Activated CD4-positive, alpha-beta memory T cell treated with anti-CD3 and anti-CD28 coated beads for 36 hours (primary cell): ENCODE data around the gene PIEZO2. TPM values are rescaled to one million over a fixed set of nuclear protein-coding genes. Genes with fewer than 3 reads are reported as not detected.

ENCODE experiments used
- CTCF ChIA-PET: fragments of 350-600 bp; sonication (Branson Sonifier 250); formaldehyde crosslinking; loops from one replicate; lab custom pipeline; 2021; ENCODE audit warnings: antibody characterized with exemption, inconsistent platforms; lab: Charles Lee
- POLR2A ChIA-PET: fragments of 350-600 bp; sonication (Branson Sonifier 250); formaldehyde crosslinking; loops from one replicate; lab custom pipeline; 2021; ENCODE audit warnings: antibody characterized with exemption; lab: Charles Lee
- DNase-seq: peaks from one replicate; pipeline ENCODE4 v3.0.0-alpha.2; 2020
- H3K27ac Mint-ChIP-seq: one replicate; pipeline ENCODE4 v1.8.0; 2021; ENCODE audit warnings: mixed read lengths
- H3K27me3 Mint-ChIP-seq: one replicate; pipeline ENCODE4 v1.8.0; 2021; ENCODE audit warnings: mixed read lengths
- H3K36me3 Mint-ChIP-seq: one replicate; pipeline ENCODE4 v1.8.0; 2021; ENCODE audit warnings: mixed read lengths
- H3K4me1 Mint-ChIP-seq: one replicate; pipeline ENCODE4 v1.8.0; 2021; ENCODE audit warnings: low read depth, mixed read lengths
- H3K4me3 Mint-ChIP-seq: one replicate; pipeline ENCODE4 v1.8.0; 2021; ENCODE audit warnings: mild to moderate bottlenecking, mixed read lengths
- H3K9me3 Mint-ChIP-seq: one replicate; pipeline ENCODE4 v1.8.0; 2021; ENCODE audit warnings: mixed read lengths
- intact Hi-C: fragments of 100-400 bp; cut with micrococcal nuclease; formaldehyde crosslinking; loops from one replicate; pipeline ENCODE4 v1.15.1; 2023
- total RNA-seq, 2 experiments: library from RNA; stranded (reverse); gene quantifications; one replicate each; pipeline ENCODE4 v1.2.3, GENCODE V29; 2021

Gene PIEZO2
- total RNA-seq, 2 experiments from 2014 or later, result not detected

GRCh38 chr18:11029021-11029420 is 120.3 kb downstream of the PIEZO2 start:
- intact Hi-C loops, result no loop called here
- Mint-ChIP-seq H3K4me1 (no peaks in the 10 kb centered on the region), H3K36me3 (no peaks in the 10 kb centered on the region), H3K27ac (no peak overlapping the region), H3K4me3 (no peak overlapping the region), H3K27me3 (no peaks in the 10 kb centered on the region), H3K9me3 (no peaks in the 10 kb centered on the region)
- DNase-seq, result no peak
- ChIA-PET POLR2A (no interaction called here), CTCF (no interaction called here)

DNA sequence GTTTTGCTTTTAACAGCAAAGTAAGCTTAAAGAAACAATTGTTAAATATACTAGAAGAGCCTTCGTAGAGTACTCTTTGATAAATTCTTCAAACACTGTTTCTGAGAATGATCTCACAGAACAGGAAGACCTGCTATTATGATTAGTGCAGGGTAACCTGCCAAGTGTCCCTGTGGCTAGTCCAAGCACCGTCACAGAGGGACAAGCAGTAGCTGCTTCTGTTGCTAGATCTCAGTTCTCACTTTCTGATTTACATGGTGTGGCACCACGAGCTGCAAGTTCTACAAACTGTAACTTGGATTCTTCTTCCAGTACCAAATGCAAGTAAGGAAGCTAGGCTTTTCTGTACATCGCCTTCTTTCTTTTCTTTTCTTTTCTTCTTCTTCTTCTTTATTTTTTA is 121.5 kb downstream of the PIEZO2 start:
- Mint-ChIP-seq H3K36me3 (no peaks in the 10 kb centered on the region), H3K4me1 (no peaks in the 10 kb centered on the region), H3K27ac (no peak overlapping the region), H3K9me3 (no peaks in the 10 kb centered on the region), H3K27me3 (no peaks in the 10 kb centered on the region), H3K4me3 (no peak overlapping the region)
- DNase-seq, result no peak
- intact Hi-C loops, result no loop called here
- POLR2A ChIA-PET, result no interaction called here
- CTCF ChIA-PET, result no interaction called here

- Mint-ChIP-seq H3K9me3 (no peaks in the 10 kb centered on the region), H3K4me1 (no peaks in the 10 kb centered on the region), H3K36me3 (no peaks in the 10 kb centered on the region), H3K27me3 (no peaks in the 10 kb centered on the region), H3K4me3 (no peak overlapping the region), H3K27ac (no peak overlapping the region)
- ChIA-PET CTCF (no interaction called here), POLR2A (no interaction called here)
- no peak for DNase-seq
- intact Hi-C loops, result no loop called here
Measured at GRCh38 chr18:11025671-11026070, 123.7 kb downstream of the PIEZO2 start.

GRCh38 chr18:11024928-11025669 is 124.3 kb downstream of the PIEZO2 start:
- POLR2A ChIA-PET, result no interaction called here
- no peak overlapping the region for H3K4me3 Mint-ChIP-seq
- intact Hi-C loops, result no loop called here
- H3K27ac Mint-ChIP-seq, result no peak overlapping the region
- H3K36me3 Mint-ChIP-seq, result no peaks in the 10 kb centered on the region
- no peaks in the 10 kb centered on the region for H3K9me3 Mint-ChIP-seq
- no peaks in the 10 kb centered on the region for H3K4me1 Mint-ChIP-seq
- no peak for DNase-seq
- no peaks in the 10 kb centered on the region for H3K27me3 Mint-ChIP-seq
- CTCF ChIA-PET, result no interaction called here

GRCh38 chr18:11021477-11021876 is 127.9 kb downstream of the PIEZO2 start:
- ChIA-PET POLR2A (no interaction called here), CTCF (no interaction called here)
- no peak overlapping the region for H3K4me3 Mint-ChIP-seq
- no peaks in the 10 kb centered on the region for H3K27me3 Mint-ChIP-seq
- no peaks in the 10 kb centered on the region for H3K36me3 Mint-ChIP-seq
- no peaks in the 10 kb centered on the region for H3K9me3 Mint-ChIP-seq
- no peak overlapping the region for H3K27ac Mint-ChIP-seq
- H3K4me1 Mint-ChIP-seq, result no peaks in the 10 kb centered on the region
- no peak for DNase-seq
- intact Hi-C loops, result no loop called here

- no peaks in the 10 kb centered on the region for H3K27me3 Mint-ChIP-seq
- H3K27ac Mint-ChIP-seq, result no peak overlapping the region
- H3K4me3 Mint-ChIP-seq, result no peak overlapping the region
- no peaks in the 10 kb centered on the region for H3K36me3 Mint-ChIP-seq
- no peaks in the 10 kb centered on the region for H3K9me3 Mint-ChIP-seq
- CTCF ChIA-PET, result no interaction called here
- no peak for DNase-seq
- H3K4me1 Mint-ChIP-seq, result no peaks in the 10 kb centered on the region
- POLR2A ChIA-PET, result no interaction called here
- intact Hi-C loops, result no loop called here
Measured at GRCh38 chr18:11020877-11021414, 128.4 kb downstream of the PIEZO2 start.

DNA sequence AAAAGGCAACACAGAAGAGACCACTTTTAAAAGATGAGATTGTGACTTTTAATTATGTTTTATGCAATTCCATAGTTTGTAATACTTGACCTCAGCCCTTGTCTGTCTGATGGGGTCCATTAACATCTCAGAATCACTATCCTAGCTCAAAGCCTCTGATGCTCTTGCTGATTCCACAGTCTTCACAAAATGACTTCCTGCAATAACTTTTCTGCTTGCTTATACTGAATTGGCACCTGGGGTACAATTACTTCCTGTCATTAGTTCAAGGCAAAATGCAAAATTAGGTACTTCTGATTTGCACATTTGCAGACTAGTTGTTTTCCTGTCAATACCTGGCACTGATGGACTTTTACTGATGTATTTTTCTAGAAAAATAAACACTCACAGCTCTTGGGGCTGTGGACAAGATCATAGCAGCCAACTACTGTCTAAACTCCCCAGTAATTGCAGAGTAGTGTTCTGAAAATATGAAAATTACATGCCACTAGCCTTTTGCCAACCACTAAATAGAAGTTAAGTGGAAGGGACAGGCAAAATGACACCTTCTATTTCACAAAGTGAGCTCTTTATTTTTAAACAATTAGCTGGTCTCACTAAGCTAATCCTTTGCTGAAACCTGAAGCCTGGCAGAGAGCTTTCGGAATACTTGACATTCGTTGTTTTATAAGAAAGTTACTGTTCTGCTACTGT is 129.1 kb downstream of the PIEZO2 start:
- ChIA-PET CTCF (no interaction called here), POLR2A (no interaction called here)
- Mint-ChIP-seq H3K36me3 (no peaks in the 10 kb centered on the region), H3K4me3 (no peak overlapping the region), H3K9me3 (no peaks in the 10 kb centered on the region), H3K27me3 (no peaks in the 10 kb centered on the region), H3K4me1 (no peaks in the 10 kb centered on the region), H3K27ac (no peak overlapping the region)
- no peak for DNase-seq
- intact Hi-C loops, result no loop called here

DNA sequence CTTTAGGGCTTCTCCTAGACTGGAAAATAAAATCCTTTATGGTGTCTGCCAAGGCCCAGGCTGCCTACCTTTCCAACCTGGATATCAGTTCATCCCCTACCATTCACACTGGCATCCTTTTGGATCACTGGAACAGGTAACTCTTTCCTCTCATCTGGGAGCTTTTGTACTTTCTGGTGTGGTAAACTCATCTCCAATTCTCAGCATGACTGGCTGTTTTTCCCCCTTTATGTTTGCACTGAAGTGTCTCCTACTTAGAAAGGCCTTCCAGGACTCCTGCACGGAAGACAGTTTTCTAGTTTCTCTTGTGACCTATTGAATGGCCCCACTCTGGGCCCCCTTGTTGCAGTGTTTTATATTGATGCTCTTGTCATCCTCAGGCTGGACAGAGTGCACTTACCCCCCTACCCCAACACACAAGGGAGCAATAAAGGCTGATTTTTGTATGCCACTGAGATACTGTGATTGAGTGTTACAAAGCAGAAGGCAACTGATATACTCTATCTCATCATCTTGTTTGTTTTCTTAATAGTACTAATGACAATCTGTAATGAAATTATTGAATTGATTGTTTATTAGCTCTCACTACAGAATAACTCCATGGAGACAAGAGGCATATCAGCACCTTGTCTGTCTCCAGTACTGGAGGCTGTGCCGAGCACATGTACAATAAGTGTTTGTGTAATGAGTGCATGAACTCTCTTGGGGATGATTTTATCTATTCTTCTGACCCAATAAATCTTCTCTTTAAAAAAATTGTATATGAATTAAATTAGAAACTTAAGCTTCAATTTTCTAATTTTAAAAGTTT is 129.9 kb downstream of the PIEZO2 start:
- H3K9me3 Mint-ChIP-seq, result no peaks in the 10 kb centered on the region
- POLR2A ChIA-PET, result no interaction called here

GRCh38 chr18:11009869-11010268 is 139.5 kb downstream of the PIEZO2 start:
- no peaks in the 10 kb centered on the region for H3K9me3 Mint-ChIP-seq
- DNase-seq, result no peak
- H3K36me3 Mint-ChIP-seq, result no peaks in the 10 kb centered on the region
- ChIA-PET POLR2A (no interaction called here), CTCF (no interaction called here)
- H3K4me1 Mint-ChIP-seq, result no peaks in the 10 kb centered on the region
- H3K27ac Mint-ChIP-seq, result no peak overlapping the region
- H3K27me3 Mint-ChIP-seq, result no peaks in the 10 kb centered on the region
- H3K4me3 Mint-ChIP-seq, result no peak overlapping the region
- intact Hi-C loops, result no loop called here

More for the DNA sequence above, 129.9 kb downstream of the PIEZO2 start:
- Mint-ChIP-seq H3K4me1 (no peaks in the 10 kb centered on the region), H3K4me3 (no peak overlapping the region), H3K36me3 (no peaks in the 10 kb centered on the region), H3K27me3 (no peaks in the 10 kb centered on the region), H3K27ac (no peak overlapping the region)
- DNase-seq, result no peak
- intact Hi-C loops, result no loop called here
- CTCF ChIA-PET, result no interaction called here

DNA sequence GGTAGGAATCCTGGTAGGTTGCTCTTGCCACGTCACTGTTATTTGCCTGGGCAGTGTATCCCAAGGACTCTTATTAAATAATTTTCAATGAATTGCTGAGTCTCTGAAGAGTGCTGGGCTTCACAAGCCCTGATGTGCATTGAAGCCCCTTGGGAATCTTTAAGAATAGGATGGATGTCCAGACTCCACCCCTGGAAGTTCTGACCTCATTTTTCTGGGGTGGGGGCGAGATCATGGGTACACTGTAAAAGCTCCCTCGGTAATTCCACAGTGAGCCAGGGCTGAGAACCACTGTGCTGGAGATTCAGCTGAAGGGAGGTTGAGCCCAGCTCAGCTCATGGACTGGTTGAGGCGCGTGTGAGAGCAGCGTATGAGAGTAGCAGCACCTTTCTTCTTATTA is 140.2 kb downstream of the PIEZO2 start:
- Mint-ChIP-seq H3K27me3 (no peaks in the 10 kb centered on the region), H3K27ac (no peak overlapping the region), H3K36me3 (no peaks in the 10 kb centered on the region), H3K4me3 (no peak overlapping the region), H3K4me1 (no peaks in the 10 kb centered on the region), H3K9me3 (no peaks in the 10 kb centered on the region)
- CTCF ChIA-PET, result no interaction called here
- POLR2A ChIA-PET, result no interaction called here
- intact Hi-C loops, result no loop called here
- no peak for DNase-seq

- Mint-ChIP-seq H3K27ac (no peak overlapping the region), H3K9me3 (no peaks in the 10 kb centered on the region), H3K27me3 (no peaks in the 10 kb centered on the region), H3K4me1 (no peaks in the 10 kb centered on the region), H3K4me3 (no peak overlapping the region), H3K36me3 (no peaks in the 10 kb centered on the region)
- POLR2A ChIA-PET, result no interaction called here
- intact Hi-C loops, result no loop called here
- no peak for DNase-seq
- CTCF ChIA-PET, result no interaction called here
Measured at GRCh38 chr18:11008505-11008904, 140.9 kb downstream of the PIEZO2 start.

DNA sequence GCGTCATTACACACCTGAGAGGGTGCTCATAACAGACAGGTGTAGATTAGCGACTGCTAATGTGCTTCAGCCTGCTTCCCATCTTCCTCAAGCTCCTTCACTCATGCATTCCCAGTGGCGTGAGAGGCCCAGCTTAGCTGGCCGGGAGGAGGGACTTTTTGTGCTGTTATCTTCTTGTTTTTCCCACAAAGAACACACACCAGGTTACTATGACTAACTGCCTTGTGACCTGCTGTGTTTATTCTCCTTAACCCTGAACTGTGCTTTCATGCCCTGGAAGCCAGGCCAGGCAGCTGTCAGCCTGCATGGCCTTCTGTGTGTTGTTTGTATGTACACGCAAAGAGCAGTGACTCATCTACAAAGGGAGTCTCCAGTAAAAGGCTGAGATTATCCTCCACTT is 143.8 kb downstream of the PIEZO2 start:
- intact Hi-C loops, result no loop called here
- ChIA-PET CTCF (no interaction called here), POLR2A (no interaction called here)
- no peak for DNase-seq
- Mint-ChIP-seq H3K4me1 (no peaks in the 10 kb centered on the region), H3K27ac (no peak overlapping the region), H3K9me3 (no peaks in the 10 kb centered on the region), H3K27me3 (no peaks in the 10 kb centered on the region), H3K36me3 (no peaks in the 10 kb centered on the region), H3K4me3 (no peak overlapping the region)
